SK-N-SH (cell line): ENCODE results near the gene ATL2. TPM values are rescaled to one million over a fixed set of nuclear protein-coding genes. Genes with fewer than 3 reads are reported as not detected.

Experiments used
- CTCF ChIA-PET: fragments of 300-600, 350-600 bp; formaldehyde crosslinking; extraction: SDS; loops from one replicate; lab custom pipeline; 2021; lab: Yijun Ruan, JAX
- POLR2A ChIA-PET: fragments of 350-600 bp; sonication (Branson Sonifier 250); formaldehyde crosslinking; extraction: SDS; loops from one replicate; lab custom pipeline; 2020; ENCODE audit warnings: antibody characterized with exemption, inconsistent platforms; lab: Yijun Ruan, JAX
- DNase-seq: peaks from one replicate; pipeline ENCODE4 v3.0.0; 2012
- H2AFZ ChIP-seq: fragments of 200-600 bp; sonication (generic); 2 replicates; pipeline ENCODE4 v1.8.1; 2016; ENCODE audit warnings: antibody characterized with exemption, mild to moderate bottlenecking, low read depth
- H3F3A ChIP-seq: fragments of 200-600 bp; sonication (generic); replicated peaks from 2 replicates; pipeline ENCODE3; 2016; ENCODE audit warnings: antibody characterized with exemption, mild to moderate bottlenecking; ENCODE audit not compliant: insufficient read depth
- H3K27ac ChIP-seq, 2 experiments: fragments of 200-500 bp in 1 of 2; fragments of 200-600 bp in 1 of 2; sonication (Bioruptor generic) in 1 of 2; sonication (generic), shearing (Covaris generic) in 1 of 2; 2 replicates each; pipeline versions ENCODE4 v1.5.1 to v1.6.1; 2014 to 2016; ENCODE audit warnings: low read depth in 2 of 2, inconsistent platforms in 1 of 2, low read length in 1 of 2, mild to moderate bottlenecking in 1 of 2, mixed read lengths in 1 of 2
- H3K27me3 ChIP-seq: fragments of 200-600 bp; sonication (generic), shearing (Covaris generic); 2 replicates; pipeline ENCODE4 v1.6.1; 2016; ENCODE audit warnings: mixed run types; ENCODE audit not compliant: insufficient read depth
- H3K36me3 ChIP-seq, 2 experiments: fragments of 200-500 bp in 1 of 2; fragments of 200-600 bp in 1 of 2; sonication (Bioruptor generic) in 1 of 2; sonication (generic) in 1 of 2; replicated peaks in 1 of 2; 2 replicates each; pipeline versions ENCODE3 to v1.5.1; 2014 to 2016; ENCODE audit warnings: low read length in 1 of 2, mild to moderate bottlenecking in 1 of 2; ENCODE audit not compliant: insufficient read depth in 2 of 2, control insufficient read depth in 1 of 2
- H3K4me1 ChIP-seq, 2 experiments: fragments of 200-500 bp in 1 of 2; fragments of 200-600 bp in 1 of 2; sonication (Bioruptor generic) in 1 of 2; sonication (generic), shearing (Covaris generic) in 1 of 2; 2 replicates each; pipeline versions ENCODE4 v1.5.1 to v1.6.1; 2014 to 2016; ENCODE audit warnings: low read depth in 1 of 2, low read length in 1 of 2, mixed run types in 1 of 2; ENCODE audit not compliant: insufficient read depth in 2 of 2, control insufficient read depth in 1 of 2
- H3K4me2 ChIP-seq: fragments of 200-600 bp; sonication (generic), shearing (Covaris generic); 2 replicates; pipeline ENCODE4 v1.6.1; 2017; ENCODE audit warnings: mixed run types
- H3K4me3 ChIP-seq, 2 experiments: fragments of 200-500 bp in 1 of 2; fragments of 200-600 bp in 1 of 2; sonication (Bioruptor generic) in 1 of 2; sonication (generic), shearing (Covaris generic) in 1 of 2; 2 replicates each; pipeline versions ENCODE4 v1.5.1 to v1.8.1; 2014 to 2016; ENCODE audit warnings: low read depth in 2 of 2, inconsistent platforms in 1 of 2, low read length in 1 of 2, mild to moderate bottlenecking in 1 of 2, mixed read lengths in 1 of 2, moderate library complexity in 1 of 2
- H3K79me2 ChIP-seq: fragments of 200-600 bp; sonication (generic); 2 replicates; pipeline ENCODE4 v1.8.1; 2017; ENCODE audit warnings: mild to moderate bottlenecking; ENCODE audit not compliant: insufficient read depth
- H3K9ac ChIP-seq: fragments of 200-600 bp; sonication (generic); 2 replicates; pipeline ENCODE4 v1.6.1; 2017; ENCODE audit warnings: mixed run types
- H3K9me2 ChIP-seq: fragments of 200-600 bp; sonication (generic); 2 replicates; pipeline ENCODE4 v1.6.1; 2017; ENCODE audit warnings: mixed run types
- H3K9me3 ChIP-seq: fragments of 200-600 bp; sonication (generic); 2 replicates; pipeline ENCODE4 v1.6.1; 2017; ENCODE audit warnings: mixed run types, mild to moderate bottlenecking, moderate library complexity
- H4K20me1 ChIP-seq: fragments of 200-600 bp; sonication (generic); 2 replicates; pipeline ENCODE4 v1.6.1; 2017; ENCODE audit warnings: mild to moderate bottlenecking, mixed run types; ENCODE audit not compliant: insufficient read depth
- EP300 ChIP-seq, 2 experiments: IDR thresholded peaks; 2 replicates each; pipeline versions ENCODE4 v1.4.0 to v1.6.1; 2012; ENCODE audit warnings: borderline replicate concordance in 1 of 2, low read depth in 1 of 2, low read length in 1 of 2
- EZH2phosphoT487 ChIP-seq: fragments of 200-600 bp; sonication (generic); IDR thresholded peaks from 2 replicates; pipeline ENCODE4 v1.6.1; 2017; ENCODE audit warnings: low read depth, mixed run types, mild to moderate bottlenecking, antibody characterized with exemption, moderate library complexity, borderline replicate concordance
- FOXJ3 ChIP-seq: sonication (generic); formaldehyde crosslinking; IDR thresholded peaks from 2 replicates; pipeline ENCODE4 v1.5.1; 2020; ENCODE audit warnings: mild to moderate bottlenecking, missing genetic modification reagents
- FOXM1 ChIP-seq: IDR thresholded peaks from 2 replicates; pipeline ENCODE4 v1.4.0; 2012; ENCODE audit warnings: low read depth, mild to moderate bottlenecking
- GABPA ChIP-seq: IDR thresholded peaks from 2 replicates; pipeline ENCODE4 v1.4.0; 2012; ENCODE audit warnings: low read depth, mild to moderate bottlenecking
- GATA2 ChIP-seq: sonication (generic); formaldehyde crosslinking; IDR thresholded peaks from 2 replicates; pipeline ENCODE4 v1.5.0; 2020; ENCODE audit warnings: mild to moderate bottlenecking, missing genetic modification reagents
- MXI1 ChIP-seq: IDR thresholded peaks from 2 replicates; pipeline ENCODE4 v1.6.1; 2012; ENCODE audit warnings: mild to moderate bottlenecking, low read depth, low read length, improper control_type of control experiment
- NFIC ChIP-seq: IDR thresholded peaks from 2 replicates; pipeline ENCODE4 v1.4.0; 2012; ENCODE audit warnings: borderline replicate concordance
- NRF1 ChIP-seq: IDR thresholded peaks from 2 replicates; pipeline ENCODE4 v1.6.1; 2012; ENCODE audit warnings: low read depth, mild to moderate bottlenecking, low read length
- POLR2AphosphoS5 ChIP-seq: IDR thresholded peaks from 2 replicates; pipeline ENCODE4 v1.6.1; 2012; ENCODE audit warnings: low read depth, low read length
- RCOR1 ChIP-seq: fragments of 150-350 bp; IDR thresholded peaks from 2 replicates; pipeline ENCODE4 v1.6.1; 2017; ENCODE audit warnings: antibody characterized with exemption, low read length
- RFX5 ChIP-seq: IDR thresholded peaks from 2 replicates; pipeline ENCODE4 v1.6.1; 2012; ENCODE audit warnings: mild to moderate bottlenecking, improper control_type of control experiment, low read length
- RXRA ChIP-seq: IDR thresholded peaks from 2 replicates; pipeline ENCODE4 v1.4.0; 2012; ENCODE audit warnings: low read depth, mild to moderate bottlenecking, borderline replicate concordance
- SIN3A ChIP-seq: IDR thresholded peaks from 2 replicates; pipeline ENCODE4 v1.6.1; 2012; ENCODE audit warnings: low read depth, mild to moderate bottlenecking, low read length, moderate library complexity, borderline replicate concordance
- SMC3 ChIP-seq: IDR thresholded peaks from 2 replicates; pipeline ENCODE4 v1.6.1; 2012; ENCODE audit warnings: low read depth, low read length, improper control_type of control experiment
- TEAD4 ChIP-seq: IDR thresholded peaks from 2 replicates; pipeline ENCODE4 v1.4.0; 2012; ENCODE audit warnings: mild to moderate bottlenecking, borderline replicate concordance; ENCODE audit not compliant: insufficient read depth
- YY1 ChIP-seq: IDR thresholded peaks from 2 replicates; pipeline ENCODE4 v1.4.0; 2012; ENCODE audit warnings: low read depth, mild to moderate bottlenecking
- WGBS: methylation state at CpG from one replicate; pipeline ENCODE4 v1.1.6; 2017; ENCODE audit warnings: low lambda C conversion rate; 5-methylcytosine and 5-hydroxymethylcytosine counted together
- polyA plus RNA-seq, 3 experiments: library from polyadenylated mRNA; depleted of rRNA; stranded (reverse); fragments of >200 nt; gene quantifications; 2 replicates each; pipeline ENCODE4 v1.2.3, GENCODE V29; 2012
- TF ChIP-seq, protein P1 (sequence below): fragments of 150-350 bp; IDR thresholded peaks from 2 replicates; pipeline ENCODE4 v1.6.1; 2017; ENCODE audit warnings: antibody characterized with exemption, low read length, low read depth, borderline replicate concordance
- TF ChIP-seq, protein P2 (sequence below): fragments of 150-350 bp; IDR thresholded peaks from 2 replicates; pipeline ENCODE4 v1.6.1; 2016; ENCODE audit warnings: mild to moderate bottlenecking, low read depth, low read length

The ATL2 gene
- polyA plus RNA-seq, 1 of the 3 experiments (the other 2 are of a cell fraction): 55.8 TPM

DNA sequence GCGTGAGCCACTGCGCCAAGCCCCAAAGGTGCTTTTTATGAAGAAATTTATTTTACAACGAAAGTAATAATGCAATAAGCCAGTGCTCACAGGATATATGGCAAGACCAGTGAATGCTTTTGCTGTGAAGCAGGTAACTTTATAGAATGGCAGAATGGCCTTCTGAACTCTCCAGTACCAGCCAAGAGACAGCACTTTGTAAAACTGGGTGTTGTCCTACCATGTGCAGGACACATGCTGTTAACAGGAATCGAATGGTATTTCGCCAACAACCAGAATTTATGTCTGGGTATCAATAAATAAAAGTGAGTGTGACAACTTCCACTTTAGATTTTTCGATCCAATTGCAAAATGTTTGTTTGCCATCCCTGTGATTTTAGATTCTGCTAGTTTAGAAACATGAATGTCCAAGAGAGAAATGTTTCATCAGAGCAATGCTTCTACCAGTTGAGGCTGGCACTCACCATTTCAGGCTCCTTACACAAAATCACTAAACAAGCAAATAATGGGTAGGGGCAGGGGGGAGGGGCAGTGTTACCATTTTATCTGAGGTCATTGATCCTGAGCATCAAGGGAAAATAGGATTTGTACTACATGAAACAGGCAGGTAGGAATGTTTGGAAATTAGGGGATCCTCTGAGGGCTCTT lies 95.9 kb downstream of the ATL2 start:
- no peaks in the 10 kb centered on the region for H3F3A ChIP-seq
- TF ChIP-seq EZH2phosphoT487 (no peak), NRF1 (no peak), GATA2 (CRISPR knock-in tag) (no peak), EP300 (IDR thresholded peaks at IDR 0.05; ENCODE audit: borderline replicate concordance in 1 of 2, low read depth in 1 of 2, low read length in 1 of 2) (no peak), TEAD4 (no peak), MXI1 (no peak), FOXJ3 (CRISPR knock-in tag) (no peak), YY1 (no peak), NFIC (no peak), RXRA (no peak), POLR2AphosphoS5 (no peak), RCOR1 (no peak), FOXM1 (no peak), GABPA (no peak), SMC3 (no peak), RFX5 (no peak), SIN3A (no peak)
- TF ChIP-seq, protein P1, sequence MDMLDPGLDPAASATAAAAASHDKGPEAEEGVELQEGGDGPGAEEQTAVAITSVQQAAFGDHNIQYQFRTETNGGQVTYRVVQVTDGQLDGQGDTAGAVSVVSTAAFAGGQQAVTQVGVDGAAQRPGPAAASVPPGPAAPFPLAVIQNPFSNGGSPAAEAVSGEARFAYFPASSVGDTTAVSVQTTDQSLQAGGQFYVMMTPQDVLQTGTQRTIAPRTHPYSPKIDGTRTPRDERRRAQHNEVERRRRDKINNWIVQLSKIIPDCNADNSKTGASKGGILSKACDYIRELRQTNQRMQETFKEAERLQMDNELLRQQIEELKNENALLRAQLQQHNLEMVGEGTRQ: no peak
- TF ChIP-seq, protein P2, sequence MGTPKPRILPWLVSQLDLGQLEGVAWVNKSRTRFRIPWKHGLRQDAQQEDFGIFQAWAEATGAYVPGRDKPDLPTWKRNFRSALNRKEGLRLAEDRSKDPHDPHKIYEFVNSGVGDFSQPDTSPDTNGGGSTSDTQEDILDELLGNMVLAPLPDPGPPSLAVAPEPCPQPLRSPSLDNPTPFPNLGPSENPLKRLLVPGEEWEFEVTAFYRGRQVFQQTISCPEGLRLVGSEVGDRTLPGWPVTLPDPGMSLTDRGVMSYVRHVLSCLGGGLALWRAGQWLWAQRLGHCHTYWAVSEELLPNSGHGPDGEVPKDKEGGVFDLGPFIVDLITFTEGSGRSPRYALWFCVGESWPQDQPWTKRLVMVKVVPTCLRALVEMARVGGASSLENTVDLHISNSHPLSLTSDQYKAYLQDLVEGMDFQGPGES: no peak
- TF ChIP-seq, all 33 proteins: peak for 0
- H4K20me1 ChIP-seq: no peaks in the 10 kb centered on the region
- H3K36me3 ChIP-seq: no peaks in the 10 kb centered on the region
- H3K9me3 ChIP-seq: no peaks in the 10 kb centered on the region
- H3K9ac ChIP-seq: no peak overlapping the region
- no peak overlapping the region for H3K27ac ChIP-seq
- ChIA-PET CTCF (interaction anchor here (1.0 to 1.4 kb wide), 2 partner anchors 95 to 205 kb away, joined by 3 to 4 read pairs; partner anchors contain the start of gene CYP1B1), POLR2A (no interaction called here)
- no peaks in the 10 kb centered on the region; the same call in 1 of the 2 replicates for H3K27me3 ChIP-seq
- no peak overlapping the region for H2AFZ ChIP-seq
- no peaks in the 10 kb centered on the region for H3K79me2 ChIP-seq
- DNase-seq: no peak
- H3K9me2 ChIP-seq: no peaks in the 10 kb centered on the region
- H3K4me1 ChIP-seq: no peaks in the 10 kb centered on the region
- no peak overlapping the region for H3K4me3 ChIP-seq
- WGBS: 73% methylated on average over 6 of the region's 6 CpGs
- no peak overlapping the region for H3K4me2 ChIP-seq
